Stomach smooth muscle (tissue), 2 donors: ENCODE data around the gene AANAT.

Experiments
- H3K27ac ChIP-seq: one replicate; pipeline ENCODE4 v1.7.0; 2013; ENCODE audit warnings: mild to moderate bottlenecking, low read length, inconsistent platforms
- H3K27me3 ChIP-seq, 2 donors: one replicate each; pipeline ENCODE4 v1.7.0; 2013; ENCODE audit warnings: low read length in 2 of 2; ENCODE audit not compliant: insufficient read depth in 2 of 2, control insufficient read depth in 1 of 2
- H3K36me3 ChIP-seq, 2 donors: one replicate each; pipeline ENCODE4 v1.7.0; 2013; ENCODE audit warnings: low read length in 2 of 2; ENCODE audit not compliant: control insufficient read depth in 2 of 2, insufficient read depth in 2 of 2
- H3K4me1 ChIP-seq: one replicate; pipeline ENCODE4 v1.7.0; 2013; ENCODE audit warnings: low read length; ENCODE audit not compliant: control insufficient read depth, insufficient read depth
- H3K4me3 ChIP-seq, 2 donors: one replicate each; pipeline ENCODE4 v1.7.0; 2013; ENCODE audit warnings: low read length in 2 of 2
- H3K9ac ChIP-seq, 2 donors: one replicate each; pipeline ENCODE4 v1.7.0; 2013; ENCODE audit warnings: low read length in 2 of 2, mild to moderate bottlenecking in 1 of 2
- H3K9me3 ChIP-seq, 2 donors: one replicate each; pipeline ENCODE4 v1.7.0; 2013; ENCODE audit warnings: low read length in 2 of 2; ENCODE audit not compliant: control insufficient read depth in 2 of 2
- donor health status: healthy.
- donor health status: Pancreatic carcinoma.

The AANAT gene

DNA sequence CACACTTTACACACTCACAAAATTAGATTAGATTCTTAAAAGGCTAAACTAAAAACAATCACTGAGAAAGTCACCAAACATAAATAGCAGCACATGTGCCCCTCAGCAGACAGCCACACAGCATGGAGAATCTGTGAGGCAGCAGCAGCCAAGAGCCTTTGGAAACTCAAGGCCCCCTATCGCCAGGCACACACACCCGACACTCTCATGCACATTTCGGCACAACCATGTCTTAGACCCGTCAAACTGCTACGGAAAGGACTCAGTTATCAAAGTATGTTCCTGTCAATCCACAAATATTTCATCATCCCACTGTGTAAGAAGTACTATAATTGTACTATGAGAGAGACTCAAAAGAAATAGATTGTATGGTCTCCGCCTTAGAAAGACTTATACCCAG lies 35.4 kb upstream of the AANAT start:
- no peaks in the 10 kb centered on the region for H3K9me3 ChIP-seq
- no peak overlapping the region for H3K27ac ChIP-seq

GRCh38 chr17:76432712-76433336 lies 34.6 kb upstream of the AANAT start:
- Histone ChIP-seq H3K27me3 (no peaks in the 10 kb centered on the region), H3K9me3 (no peaks in the 10 kb centered on the region), H3K36me3 (peaks cover 0 to 4% of the 10 kb centered on the region in 2 donors), H3K4me3 (no peak overlapping the region), H3K4me1 (peaks cover 6% of the 10 kb centered on the region), H3K9ac (no peak overlapping the region), H3K27ac (no peak overlapping the region)

More for the DNA sequence above, 35.4 kb upstream of the AANAT start:
- no peak overlapping the region for H3K4me3 ChIP-seq
- peaks cover 11% of the 10 kb centered on the region for H3K4me1 ChIP-seq
- no peaks in the 10 kb centered on the region for H3K27me3 ChIP-seq
- H3K36me3 ChIP-seq = peaks cover 0 to 4% of the 10 kb centered on the region in 2 donors
- H3K9ac ChIP-seq = no peak overlapping the region

- H3K4me3 ChIP-seq = no peak overlapping the region
Measured at GRCh38 chr17:76433693-76434092, 33.7 kb upstream of the AANAT start.

GRCh38 chr17:76434870-76435269 lies 32.5 kb upstream of the AANAT start:
- H3K27me3 ChIP-seq = no peaks in the 10 kb centered on the region
- H3K9ac ChIP-seq = no peak overlapping the region
- peaks cover 0 to 4% of the 10 kb centered on the region in 2 donors for H3K36me3 ChIP-seq
- H3K9me3 ChIP-seq = no peaks in the 10 kb centered on the region
- H3K4me3 ChIP-seq = no peak overlapping the region
- peaks cover 2% of the 10 kb centered on the region for H3K4me1 ChIP-seq
- H3K27ac ChIP-seq = no peak overlapping the region

More at GRCh38 chr17:76433693-76434092, 33.7 kb upstream of the AANAT start:
- no peaks in the 10 kb centered on the region for H3K9me3 ChIP-seq
- H3K27me3 ChIP-seq = no peaks in the 10 kb centered on the region
- peaks cover 0 to 4% of the 10 kb centered on the region in 2 donors for H3K36me3 ChIP-seq
- peaks cover 2% of the 10 kb centered on the region for H3K4me1 ChIP-seq
- H3K27ac ChIP-seq = no peak overlapping the region
- H3K9ac ChIP-seq = no peak overlapping the region

DNA sequence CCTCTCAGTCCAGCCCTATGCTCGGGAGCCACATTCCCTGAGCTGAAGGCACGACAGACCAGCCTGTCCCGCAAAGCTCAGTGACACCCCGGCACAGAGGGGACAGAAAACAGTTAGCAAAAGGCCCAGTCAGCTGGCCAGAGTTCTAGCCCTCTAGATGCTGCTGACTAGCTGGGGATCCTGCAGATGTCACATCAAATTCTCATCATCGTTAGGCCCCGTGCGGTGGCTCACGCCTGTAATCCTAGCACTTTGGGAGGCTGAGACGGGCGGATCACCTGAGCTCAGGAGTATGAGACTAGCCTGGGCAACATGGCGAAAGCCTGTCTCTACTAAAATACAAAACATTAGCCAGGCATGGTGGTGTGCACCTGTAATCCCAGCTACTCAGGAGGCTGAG lies 31.7 kb upstream of the AANAT start:
- no peak overlapping the region for H3K27ac ChIP-seq

DNA sequence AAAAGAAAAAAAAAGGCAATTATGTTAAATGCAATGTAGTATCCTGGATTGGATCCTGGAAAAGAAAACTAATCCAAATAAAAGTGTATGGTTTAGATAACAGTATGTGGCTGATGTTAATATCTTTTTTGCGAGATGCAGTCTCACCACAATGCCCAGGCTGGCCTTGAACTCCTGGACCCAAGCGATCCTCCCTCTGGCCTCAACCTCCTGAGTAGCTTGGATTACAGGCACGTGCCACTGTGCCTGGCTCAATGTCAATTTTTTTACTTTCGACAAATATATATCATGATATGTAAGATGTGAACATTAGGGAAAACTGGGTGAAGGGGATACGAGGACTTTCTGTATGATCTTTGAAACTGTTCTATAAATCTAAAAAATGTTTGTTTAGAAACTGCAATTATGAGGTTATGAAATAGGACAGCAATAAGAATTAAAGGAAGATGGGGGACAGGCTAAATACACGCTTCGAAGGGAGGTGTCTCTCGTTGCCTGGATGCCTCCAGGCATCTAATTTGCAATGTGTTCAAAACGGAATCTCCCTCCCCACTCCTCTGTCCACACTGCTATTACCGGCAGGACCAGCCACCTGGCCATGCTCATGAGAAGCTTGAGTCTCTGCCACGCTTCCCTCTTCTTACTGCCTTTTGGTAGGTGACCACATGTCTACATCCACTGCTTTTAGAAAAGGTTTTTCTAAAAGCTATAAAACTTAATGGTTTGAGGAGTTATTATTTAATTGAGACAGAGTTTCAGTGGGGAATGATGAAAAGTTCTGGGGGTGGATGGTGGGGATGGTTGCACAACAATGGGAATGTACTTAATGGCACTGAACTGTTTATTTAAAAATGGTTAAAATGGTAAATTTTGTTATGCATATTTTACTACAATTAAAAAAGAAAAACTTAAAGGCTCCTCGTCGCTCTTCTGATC lies 29.7 kb upstream of the AANAT start:
- Histone ChIP-seq H3K36me3 (peaks cover 0 to 4% of the 10 kb centered on the region in 2 donors), H3K9me3 (no peaks in the 10 kb centered on the region), H3K27me3 (no peaks in the 10 kb centered on the region), H3K4me3 (no peak overlapping the region), H3K9ac (no peak overlapping the region), H3K27ac (no peak overlapping the region), H3K4me1 (peaks cover 2% of the 10 kb centered on the region)

More for the DNA sequence above, 31.7 kb upstream of the AANAT start:
- peaks cover 2% of the 10 kb centered on the region for H3K4me1 ChIP-seq
- no peak overlapping the region for H3K4me3 ChIP-seq
- peaks cover 0 to 4% of the 10 kb centered on the region in 2 donors for H3K36me3 ChIP-seq
- H3K9me3 ChIP-seq = no peaks in the 10 kb centered on the region
- no peaks in the 10 kb centered on the region for H3K27me3 ChIP-seq
- H3K9ac ChIP-seq = no peak overlapping the region

- Histone ChIP-seq H3K27ac (no peak overlapping the region), H3K4me3 (no peak overlapping the region)
Measured at GRCh38 chr17:76438906-76439305, 28.5 kb upstream of the AANAT start.

DNA sequence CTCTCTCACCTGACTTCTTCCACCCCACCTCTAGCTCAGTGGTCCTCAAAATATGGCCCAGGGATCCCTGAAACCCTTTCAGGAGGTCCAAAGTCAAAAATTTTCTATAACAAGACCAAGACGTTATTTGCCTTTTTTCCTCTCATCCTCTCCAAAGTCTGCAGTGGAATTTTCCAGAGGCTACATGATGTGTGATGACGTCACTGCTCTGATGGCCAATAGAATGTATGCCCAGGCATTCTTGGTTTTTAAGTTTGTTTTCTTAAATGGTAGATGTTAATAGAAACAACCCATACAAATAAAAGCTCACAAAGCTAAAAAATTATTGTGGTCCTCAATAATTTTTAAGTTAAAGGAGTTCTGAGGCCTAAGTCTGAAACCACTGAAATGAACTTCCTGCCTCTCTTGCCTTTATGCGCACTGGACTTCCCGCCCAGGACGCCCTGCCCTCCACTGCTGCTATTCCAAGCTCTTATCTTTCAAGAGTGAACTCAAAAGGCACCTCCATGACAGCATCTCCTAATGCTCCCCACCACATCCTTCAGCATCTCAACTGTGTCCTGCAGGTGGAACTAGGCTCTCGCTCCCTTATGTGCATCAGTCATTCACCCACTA lies 28.0 kb upstream of the AANAT start:
- no peak overlapping the region for H3K27ac ChIP-seq
- peaks cover 0 to 2% of the 10 kb centered on the region in 2 donors for H3K36me3 ChIP-seq
- no peak overlapping the region for H3K9ac ChIP-seq
- H3K27me3 ChIP-seq = no peaks in the 10 kb centered on the region
- no peaks in the 10 kb centered on the region for H3K4me1 ChIP-seq
- H3K9me3 ChIP-seq = no peaks in the 10 kb centered on the region
- no peak overlapping the region for H3K4me3 ChIP-seq

More at GRCh38 chr17:76438906-76439305, 28.5 kb upstream of the AANAT start:
- Histone ChIP-seq H3K36me3 (peaks cover 0 to 4% of the 10 kb centered on the region in 2 donors), H3K9me3 (no peaks in the 10 kb centered on the region), H3K27me3 (no peaks in the 10 kb centered on the region), H3K9ac (no peak overlapping the region), H3K4me1 (peaks cover 2% of the 10 kb centered on the region)

DNA sequence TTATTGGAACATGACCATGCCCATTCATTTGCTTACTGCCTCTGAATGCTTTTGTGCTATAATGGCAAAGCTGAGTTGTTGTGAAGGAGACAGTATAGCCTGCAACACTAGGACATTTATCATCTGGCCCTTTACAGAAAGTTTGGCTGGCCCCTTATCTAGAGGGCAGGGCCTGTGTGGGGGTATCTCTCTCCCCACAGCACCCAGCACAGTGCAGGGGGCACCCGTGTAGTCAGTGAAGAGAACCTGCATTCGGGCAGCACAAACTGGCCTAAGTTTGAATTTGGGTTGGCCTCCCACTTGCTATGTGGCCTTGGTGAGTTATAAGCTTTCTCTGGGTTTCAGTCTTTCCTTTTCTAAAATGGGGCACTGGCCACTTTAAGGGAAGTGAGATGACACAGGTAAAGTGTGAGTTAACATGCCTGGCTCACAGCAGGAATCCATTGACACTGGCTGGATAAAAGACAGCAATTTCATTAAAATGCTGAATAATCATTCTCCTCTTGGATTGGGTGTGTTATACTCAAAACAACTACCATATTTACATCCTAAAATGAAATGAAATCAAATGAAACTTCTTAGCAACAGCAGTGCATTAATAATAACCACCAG lies 26.5 kb upstream of the AANAT start:
- Histone ChIP-seq H3K4me1 (no peaks in the 10 kb centered on the region), H3K27ac (no peak overlapping the region), H3K9me3 (no peaks in the 10 kb centered on the region), H3K27me3 (no peaks in the 10 kb centered on the region), H3K4me3 (no peak overlapping the region), H3K36me3 (no peaks in the 10 kb centered on the region), H3K9ac (no peak overlapping the region)

DNA sequence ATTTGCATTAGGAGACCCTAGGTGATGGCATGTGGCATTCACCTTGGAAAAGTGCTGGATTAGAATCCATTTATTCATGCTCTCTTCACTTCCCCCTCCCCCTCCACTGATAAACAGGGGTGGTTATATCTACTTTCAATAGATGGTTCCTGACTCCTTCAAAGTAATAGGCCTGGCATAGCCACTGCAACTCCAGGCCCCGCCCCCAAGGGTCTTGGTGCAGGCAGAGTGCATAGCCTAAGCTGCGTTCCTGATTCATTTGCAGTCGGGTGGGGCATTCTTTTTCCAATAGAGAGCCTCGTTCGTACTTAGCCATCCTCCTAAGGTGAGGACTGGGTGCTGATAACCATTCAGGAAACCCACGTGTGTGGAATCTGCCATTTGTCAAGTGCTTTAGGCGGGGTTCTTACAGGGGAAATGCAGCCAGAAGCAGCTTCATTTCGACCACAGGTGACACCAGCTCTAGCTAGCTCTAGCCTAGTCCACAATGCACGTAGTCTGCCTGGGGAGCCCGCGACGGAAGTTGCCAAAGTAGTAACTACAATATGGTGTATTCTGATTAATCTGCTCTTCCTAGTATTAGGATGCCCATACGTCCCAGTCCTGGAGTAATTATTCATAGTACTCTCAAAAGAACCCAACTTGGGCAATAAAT lies 25.6 kb upstream of the AANAT start:
- Histone ChIP-seq H3K27me3 (no peaks in the 10 kb centered on the region), H3K27ac (no peak overlapping the region), H3K4me1 (peaks cover 4% of the 10 kb centered on the region), H3K4me3 (no peak overlapping the region), H3K9ac (no peak overlapping the region), H3K9me3 (no peaks in the 10 kb centered on the region), H3K36me3 (no peaks in the 10 kb centered on the region)
